IMR-90 (cell line): Measurements from ENCODE around the gene HOXB2.

Experiments used
- CHD1 ChIP-seq: IDR thresholded peaks from 2 replicates; pipeline ENCODE4 v1.6.1; 2012; ENCODE audit warnings: low read depth, low read length, improper control_type of control experiment
- CTCF ChIP-seq: conservative IDR thresholded peaks from 2 replicates; pipeline ENCODE4 v1.5.1; 2012; ENCODE audit warnings: mild to moderate bottlenecking, low read depth, low read length, improper control_type of control experiment
- ELK1 ChIP-seq: fragments of 150-350 bp; IDR thresholded peaks from 2 replicates; pipeline ENCODE4 v1.6.1; 2016; ENCODE audit warnings: low read depth, mild to moderate bottlenecking, low read length, moderate library complexity, borderline replicate concordance
- MAFK ChIP-seq: IDR thresholded peaks from 2 replicates; pipeline ENCODE4 v1.6.1; 2012; ENCODE audit warnings: low read depth, low read length, improper control_type of control experiment
- MAZ ChIP-seq: IDR thresholded peaks from 2 replicates; pipeline ENCODE4 v1.6.1; 2012; ENCODE audit warnings: low read depth, mild to moderate bottlenecking, low read length, improper control_type of control experiment, moderate library complexity, borderline replicate concordance
- MXI1 ChIP-seq: IDR thresholded peaks from 2 replicates; pipeline ENCODE4 v1.6.1; 2012; ENCODE audit warnings: low read depth, mild to moderate bottlenecking, low read length, moderate library complexity, borderline replicate concordance
- POLR2A ChIP-seq: IDR thresholded peaks from 2 replicates; pipeline ENCODE4 v1.6.1; 2012; ENCODE audit warnings: mild to moderate bottlenecking, low read depth, low read length
- RAD21 ChIP-seq: IDR thresholded peaks from 2 replicates; pipeline ENCODE4 v1.6.1; 2012; ENCODE audit warnings: low read length, improper control_type of control experiment
- RCOR1 ChIP-seq: IDR thresholded peaks from 2 replicates; pipeline ENCODE4 v1.6.1; 2012; ENCODE audit warnings: mild to moderate bottlenecking, low read length, improper control_type of control experiment; ENCODE audit not compliant: insufficient replicate concordance
- SMC3 ChIP-seq: fragments of 150-350 bp; IDR thresholded peaks from 2 replicates; pipeline ENCODE4 v1.6.1; 2016; ENCODE audit warnings: low read depth, mild to moderate bottlenecking, antibody characterized with exemption, low read length, moderate library complexity
- USF2 ChIP-seq: fragments of 150-350 bp; IDR thresholded peaks from 2 replicates; pipeline ENCODE4 v1.6.1; 2017; ENCODE audit warnings: mild to moderate bottlenecking, antibody characterized with exemption, low read length, low read depth

- peak; percentile 29; the same call in 1 of the 2 replicates for TF ChIP-seq MXI1
- no peak for TF ChIP-seq CTCF
- TF ChIP-seq ELK1, result no peak
- TF ChIP-seq RAD21, result no peak
- TF ChIP-seq RCOR1, result no peak
- no peak for TF ChIP-seq POLR2A
- TF ChIP-seq MAFK, result no peak
- TF ChIP-seq SMC3, result no peak
- no peak for TF ChIP-seq CHD1
- TF ChIP-seq MAZ, result no peak
- no peak for TF ChIP-seq USF2
These were observed 18.5 kb upstream of the HOXB2 start for GRCh38 chr17:48563385-48563838.
